ENCODE results near the gene RBM6. TPM values are rescaled to one million over a fixed set of nuclear protein-coding genes. Genes with fewer than 3 reads are reported as not detected.
A peak's percentile ranks its signal among the peaks of the same experiment; 100 is the strongest.

RBM6 gene
- total and polyA plus RNA-seq, 2 experiments from 2014 or later: 31.8 to 53.7 TPM

DNA sequence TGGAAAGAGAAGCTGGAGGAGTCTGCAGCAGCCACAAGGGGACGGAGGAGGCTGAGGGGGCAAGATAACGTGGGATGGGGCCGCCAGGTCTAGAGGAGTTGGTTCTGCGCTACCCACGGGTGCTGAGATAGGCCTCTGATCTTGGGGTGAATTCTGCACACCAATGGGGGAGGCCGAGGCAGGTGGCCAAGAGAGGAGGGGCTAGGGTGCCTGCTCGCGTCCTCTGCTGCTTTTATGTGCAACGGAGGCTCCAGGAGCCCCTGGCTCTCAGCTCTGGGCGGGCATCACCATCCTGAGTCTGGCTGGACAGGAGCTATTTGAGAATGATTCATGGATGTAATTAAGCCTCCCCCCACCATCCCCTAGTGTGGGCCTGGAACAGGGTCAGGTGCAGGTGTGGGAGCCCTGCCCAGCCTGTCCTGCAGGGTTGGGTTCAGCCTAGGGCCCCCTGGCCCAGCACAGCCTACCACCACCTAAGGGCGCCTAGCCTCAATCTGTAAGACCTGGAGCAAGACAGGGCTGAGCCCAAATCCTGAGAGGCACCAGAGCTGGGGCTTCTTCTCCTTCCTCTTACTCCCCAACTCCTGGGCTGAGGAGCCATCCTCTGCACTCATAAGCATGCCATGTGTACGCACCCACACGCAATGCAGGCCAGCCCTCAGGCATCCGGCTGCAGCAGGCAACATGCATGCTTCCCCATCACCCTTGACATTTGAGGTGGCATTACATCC is 182.9 kb downstream of the RBM6 start:
- no peaks in the 10 kb centered on the region for H3K79me2 ChIP-seq (ENCODE audit: insufficient read depth)
- H3K9me2 ChIP-seq (ENCODE audit: insufficient read depth): no peaks in the 10 kb centered on the region
- peak; percentile 28 for DNase-seq
- no peak overlapping the region for H3K9ac ChIP-seq
- H4K20me1 ChIP-seq (ENCODE audit: insufficient read depth): no peaks in the 10 kb centered on the region
- H3K4me1 ChIP-seq (ENCODE audit: insufficient read depth): 0 out of 2 replicates have a peak, but pooled peaks cover 4% of the 10 kb centered on the region
- H3F3A ChIP-seq (ENCODE audit: insufficient read depth): peaks cover 34% of the 10 kb centered on the region
- H2AFZ ChIP-seq: no peak overlapping the region
- in situ Hi-C loops (cut with MboI): loop anchor here (10.0 kb wide), 1 partner anchor 62 kb away; no protein-coding TSS in a partner anchor
- H3K9me3 ChIP-seq (ENCODE audit: low read depth): no peaks in the 10 kb centered on the region
- TF ChIP-seq EZH2 (IDR thresholded peaks at IDR 0.05; ENCODE audit: insufficient read depth, poor library complexity, severe bottlenecking): no peak
- no peak for TF ChIP-seq EZH2phosphoT487 (IDR thresholded peaks at IDR 0.05; ENCODE audit: insufficient read depth, low read depth)
- H3K4me3 ChIP-seq: no peak overlapping the region
- WGBS, 2 experiments (ENCODE audit: low coverage in 1 of 2, low lambda C conversion rate in 2 of 2, missing lambda C conversion rate in 2 of 2): 68 to 73% methylated on average over 14 of the region's 14 CpGs
- H3K36me3 ChIP-seq (ENCODE audit: low read depth): peaks cover 16% of the 10 kb centered on the region; the same call in 1 of the 2 replicates
- H3K4me2 ChIP-seq (ENCODE audit: unreplicated experiment): no peak overlapping the region
- H3K27ac ChIP-seq: no peak overlapping the region
- no peaks in the 10 kb centered on the region for H3K27me3 ChIP-seq (replicated peaks; ENCODE audit: insufficient read depth)

DNA sequence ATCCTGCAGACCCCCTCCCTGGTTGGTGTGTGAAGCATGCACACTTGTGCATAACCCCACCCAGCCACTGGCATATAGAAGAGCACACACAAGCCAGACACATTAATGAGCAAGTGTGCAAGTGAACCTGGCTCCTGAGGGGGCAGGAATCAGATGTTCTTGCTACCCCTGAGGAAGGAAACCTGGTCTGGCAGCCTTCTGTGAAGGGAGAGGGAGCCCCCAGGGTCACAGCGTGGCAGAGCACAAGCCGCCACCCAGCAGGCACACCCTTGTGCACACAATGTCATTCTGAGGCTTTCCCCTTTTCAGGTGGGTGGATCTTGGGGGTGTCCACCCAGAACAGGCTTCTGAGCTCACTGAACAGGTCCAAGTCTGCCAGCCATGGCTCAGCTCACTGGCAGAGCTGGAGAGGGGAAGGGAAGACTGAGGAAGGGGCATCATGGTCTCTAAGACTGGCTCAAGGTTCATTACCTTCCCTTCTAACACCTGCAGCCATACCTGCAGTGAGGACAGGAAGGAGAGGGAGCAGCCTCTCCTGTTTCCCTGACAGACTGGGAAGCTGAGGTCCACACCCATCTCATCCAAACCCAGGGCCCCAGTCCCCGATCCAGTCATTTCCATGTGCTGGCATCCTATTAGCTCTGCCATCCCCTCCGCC is 183.6 kb downstream of the RBM6 start:
- Histone ChIP-seq H3K79me2 (ENCODE audit: insufficient read depth) (no peaks in the 10 kb centered on the region), H4K20me1 (ENCODE audit: insufficient read depth) (no peaks in the 10 kb centered on the region), H3K27me3 (replicated peaks; ENCODE audit: insufficient read depth) (no peaks in the 10 kb centered on the region), H2AFZ (no peak overlapping the region), H3K4me3 (no peak overlapping the region), H3K9me3 (ENCODE audit: low read depth) (no peaks in the 10 kb centered on the region), H3K4me2 (ENCODE audit: unreplicated experiment) (no peak overlapping the region), H3K27ac (no peak overlapping the region), H3F3A (ENCODE audit: insufficient read depth) (peaks cover 27% of the 10 kb centered on the region), H3K36me3 (ENCODE audit: low read depth) (peaks cover 9% of the 10 kb centered on the region; the same call in 1 of the 2 replicates), H3K9me2 (ENCODE audit: insufficient read depth) (no peaks in the 10 kb centered on the region), H3K9ac (no peak overlapping the region), H3K4me1 (ENCODE audit: insufficient read depth) (0 out of 2 replicates have a peak, but pooled peaks cover 4% of the 10 kb centered on the region)
- no peak for DNase-seq
- no peak for TF ChIP-seq EZH2 (IDR thresholded peaks at IDR 0.05; ENCODE audit: insufficient read depth, poor library complexity, severe bottlenecking)
- no peak for TF ChIP-seq EZH2phosphoT487 (IDR thresholded peaks at IDR 0.05; ENCODE audit: insufficient read depth, low read depth)
- WGBS, 2 experiments (ENCODE audit: low coverage in 1 of 2, low lambda C conversion rate in 2 of 2, missing lambda C conversion rate in 2 of 2): 14 to 51% methylated on average over 1 to 4 of the region's 4 CpGs
- in situ Hi-C loops (cut with MboI): loop anchor here (10.0 kb wide), 1 partner anchor 61 kb away; no protein-coding TSS in a partner anchor

DNA sequence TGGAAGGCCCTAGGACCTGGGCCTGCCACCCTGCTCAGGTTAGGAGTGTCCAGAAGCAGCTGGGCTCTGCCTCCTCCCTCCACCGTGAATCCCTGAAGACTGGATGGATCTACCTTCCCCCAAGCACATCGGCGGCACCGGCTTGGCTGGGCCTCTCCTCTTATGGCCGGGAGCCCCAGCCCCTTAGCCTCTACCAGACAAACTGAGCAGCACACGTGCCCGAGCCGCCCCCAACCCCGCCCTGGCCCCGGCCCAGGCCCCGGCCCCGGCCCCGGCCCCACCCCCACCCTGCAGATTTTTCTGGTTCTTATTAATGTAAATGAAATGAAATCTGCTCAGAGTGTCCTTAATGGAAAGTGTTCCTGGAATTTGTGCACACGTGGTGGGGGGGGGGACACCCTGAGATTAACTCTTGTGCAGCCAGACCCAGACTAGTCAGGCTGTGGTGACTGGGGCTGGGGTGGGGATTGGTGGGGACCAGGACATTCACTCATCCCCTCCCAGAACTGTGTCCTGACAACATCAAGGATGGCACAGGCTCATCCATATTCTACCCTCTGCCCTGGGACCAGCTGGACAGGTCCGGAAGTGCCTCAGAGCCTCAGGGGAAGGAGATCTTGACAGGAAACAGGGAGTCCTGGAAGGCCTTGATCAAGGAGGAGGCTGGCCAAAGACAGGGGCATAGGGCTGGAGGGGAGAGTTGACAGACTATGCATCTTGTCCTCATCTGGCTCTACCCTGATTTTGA is 184.3 kb downstream of the RBM6 start:
- H3K27ac ChIP-seq: no peak overlapping the region
- no peaks in the 10 kb centered on the region for H3K27me3 ChIP-seq (replicated peaks; ENCODE audit: insufficient read depth)
- H3K9ac ChIP-seq: no peak overlapping the region
- no peaks in the 10 kb centered on the region for H3K9me2 ChIP-seq (ENCODE audit: insufficient read depth)
- TF ChIP-seq EZH2 (IDR thresholded peaks at IDR 0.05; ENCODE audit: insufficient read depth, poor library complexity, severe bottlenecking) (no peak), EZH2phosphoT487 (IDR thresholded peaks at IDR 0.05; ENCODE audit: insufficient read depth, low read depth) (no peak)
- H3F3A ChIP-seq (ENCODE audit: insufficient read depth): peaks cover 20% of the 10 kb centered on the region
- no peak overlapping the region for H3K4me3 ChIP-seq
- in situ Hi-C loops (cut with MboI): loop anchor here (10.0 kb wide), 1 partner anchor 61 kb away; no protein-coding TSS in a partner anchor
- 3 to 10% methylated on average over 7 to 15 of the region's 15 CpGs for WGBS, 2 experiments (ENCODE audit: low coverage in 1 of 2, low lambda C conversion rate in 2 of 2, missing lambda C conversion rate in 2 of 2)
- H3K9me3 ChIP-seq (ENCODE audit: low read depth): no peaks in the 10 kb centered on the region
- H3K36me3 ChIP-seq (ENCODE audit: low read depth): peaks cover 8% of the 10 kb centered on the region; the same call in 1 of the 2 replicates
- H4K20me1 ChIP-seq (ENCODE audit: insufficient read depth): no peaks in the 10 kb centered on the region
- H3K4me2 ChIP-seq (ENCODE audit: unreplicated experiment): no peak overlapping the region
- no peak overlapping the region for H2AFZ ChIP-seq
- no peaks in the 10 kb centered on the region for H3K79me2 ChIP-seq (ENCODE audit: insufficient read depth)
- DNase-seq: peak; percentile 42
- H3K4me1 ChIP-seq (ENCODE audit: insufficient read depth): 0 out of 2 replicates have a peak, but pooled peaks cover 4% of the 10 kb centered on the region

DNA sequence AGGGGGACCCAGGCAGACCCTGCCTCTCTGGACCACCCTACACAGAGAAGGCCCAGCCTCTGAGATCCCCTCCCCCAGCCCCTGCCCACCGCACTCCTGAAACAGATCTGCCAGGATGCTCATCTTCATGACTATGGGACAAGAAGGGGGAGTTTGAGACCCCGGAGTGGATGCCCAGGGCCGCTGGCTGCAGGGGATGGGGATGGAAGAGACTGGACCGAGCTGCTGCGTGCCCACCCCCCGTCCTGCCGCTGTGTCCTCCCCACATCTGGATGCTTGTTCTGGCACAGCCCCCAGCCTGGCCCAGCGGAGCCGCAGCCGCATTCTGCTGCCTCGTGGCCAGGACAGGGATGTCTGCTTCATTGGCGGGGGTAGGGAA is 184.8 kb downstream of the RBM6 start:
- Histone ChIP-seq H3K9me2 (ENCODE audit: insufficient read depth) (no peaks in the 10 kb centered on the region), H4K20me1 (ENCODE audit: insufficient read depth) (no peaks in the 10 kb centered on the region), H3K27ac (no peak overlapping the region), H3K4me3 (no peak overlapping the region), H3F3A (ENCODE audit: insufficient read depth) (peaks cover 17% of the 10 kb centered on the region), H3K27me3 (replicated peaks; ENCODE audit: insufficient read depth) (no peaks in the 10 kb centered on the region), H2AFZ (no peak overlapping the region), H3K4me2 (ENCODE audit: unreplicated experiment) (no peak overlapping the region), H3K36me3 (ENCODE audit: low read depth) (peaks cover 2% of the 10 kb centered on the region; the same call in 1 of the 2 replicates), H3K9me3 (ENCODE audit: low read depth) (no peaks in the 10 kb centered on the region), H3K4me1 (ENCODE audit: insufficient read depth) (0 out of 2 replicates have a peak, but pooled peaks cover 4% of the 10 kb centered on the region), H3K9ac (no peak overlapping the region), H3K79me2 (ENCODE audit: insufficient read depth) (no peaks in the 10 kb centered on the region)
- 11 to 16% methylated on average over 12 of the region's 12 CpGs for WGBS, 2 experiments (ENCODE audit: low coverage in 1 of 2, low lambda C conversion rate in 2 of 2, missing lambda C conversion rate in 2 of 2)
- peak; percentile 41 for DNase-seq
- TF ChIP-seq EZH2phosphoT487 (IDR thresholded peaks at IDR 0.05; ENCODE audit: insufficient read depth, low read depth) (no peak), EZH2 (IDR thresholded peaks at IDR 0.05; ENCODE audit: insufficient read depth, poor library complexity, severe bottlenecking) (no peak)
- in situ Hi-C loops (cut with MboI): loop anchor here (10.0 kb wide), 1 partner anchor 60 kb away; no protein-coding TSS in a partner anchor

Measured in GM23248 (cell line).